ENCODE measurements around the gene GSS. TPM values are rescaled to one million over a fixed set of nuclear protein-coding genes. Genes with fewer than 3 reads are reported as not detected.

The GSS gene
- total RNA-seq, 1 experiment from 2014 or later: 131 TPM

DNA sequence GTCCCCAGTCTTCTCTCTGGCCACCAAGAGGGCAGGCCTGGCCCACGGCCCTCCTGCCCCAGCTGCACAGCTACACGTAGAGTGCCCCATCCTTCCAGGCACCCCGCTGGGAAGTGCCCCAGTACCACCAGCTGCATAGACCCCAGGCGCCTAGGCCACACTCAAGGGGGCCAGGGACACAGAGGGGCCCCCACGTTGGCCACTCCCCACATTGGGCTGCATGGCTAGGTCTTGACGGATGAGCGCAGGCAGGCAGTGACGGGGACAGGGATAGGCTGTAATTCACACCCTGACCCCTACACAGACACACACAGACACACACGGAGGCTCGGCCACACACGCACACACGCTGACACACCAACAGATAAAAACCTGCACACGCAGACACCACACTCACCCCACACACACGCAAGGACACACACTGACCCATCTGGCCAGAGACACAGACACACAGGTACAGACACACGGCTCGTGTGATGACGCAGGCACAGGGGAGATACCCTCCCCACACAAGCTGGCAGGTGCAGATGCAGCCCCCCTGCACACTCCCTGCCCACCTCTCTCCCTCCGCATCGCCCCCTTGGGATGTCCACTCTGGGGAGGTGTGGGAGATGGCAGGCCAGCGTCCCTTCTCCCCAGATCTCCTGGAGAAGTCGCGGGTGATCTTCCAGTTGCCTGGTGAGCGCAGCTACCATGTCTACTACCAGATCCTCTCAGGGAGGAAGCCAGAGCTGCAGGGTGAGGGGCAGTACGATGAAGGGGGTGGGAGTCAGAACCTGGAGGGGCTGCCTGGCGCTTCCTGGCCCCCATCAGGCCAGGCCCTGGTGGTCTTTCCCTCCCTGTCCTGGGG, 30.1 kb upstream of the GSS start:
- TF ChIP-seq EZH2 (IDR thresholded peaks at IDR 0.05; ENCODE audit: low read depth): no peak
- TF ChIP-seq, protein P1, sequence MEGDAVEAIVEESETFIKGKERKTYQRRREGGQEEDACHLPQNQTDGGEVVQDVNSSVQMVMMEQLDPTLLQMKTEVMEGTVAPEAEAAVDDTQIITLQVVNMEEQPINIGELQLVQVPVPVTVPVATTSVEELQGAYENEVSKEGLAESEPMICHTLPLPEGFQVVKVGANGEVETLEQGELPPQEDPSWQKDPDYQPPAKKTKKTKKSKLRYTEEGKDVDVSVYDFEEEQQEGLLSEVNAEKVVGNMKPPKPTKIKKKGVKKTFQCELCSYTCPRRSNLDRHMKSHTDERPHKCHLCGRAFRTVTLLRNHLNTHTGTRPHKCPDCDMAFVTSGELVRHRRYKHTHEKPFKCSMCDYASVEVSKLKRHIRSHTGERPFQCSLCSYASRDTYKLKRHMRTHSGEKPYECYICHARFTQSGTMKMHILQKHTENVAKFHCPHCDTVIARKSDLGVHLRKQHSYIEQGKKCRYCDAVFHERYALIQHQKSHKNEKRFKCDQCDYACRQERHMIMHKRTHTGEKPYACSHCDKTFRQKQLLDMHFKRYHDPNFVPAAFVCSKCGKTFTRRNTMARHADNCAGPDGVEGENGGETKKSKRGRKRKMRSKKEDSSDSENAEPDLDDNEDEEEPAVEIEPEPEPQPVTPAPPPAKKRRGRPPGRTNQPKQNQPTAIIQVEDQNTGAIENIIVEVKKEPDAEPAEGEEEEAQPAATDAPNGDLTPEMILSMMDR (conservative IDR thresholded peaks at IDR 0.05): no peak
- BruUV-seq (replicated peaks): no TSS peak
- no peak overlapping the region for H3K27ac ChIP-seq
- no peaks in the 10 kb centered on the region for H4K20me1 ChIP-seq (ENCODE audit: insufficient read depth)
- no peaks in the 10 kb centered on the region for H3K36me3 ChIP-seq (ENCODE audit: low read depth)
- H3K9me2 ChIP-seq (ENCODE audit: insufficient read depth): no peaks in the 10 kb centered on the region
- H3K4me2 ChIP-seq: peak overlapping the region; percentile 46; the same call in 1 of the 2 replicates
- no peaks in the 10 kb centered on the region for H3K79me2 ChIP-seq (ENCODE audit: low read depth)
- no peak overlapping the region for H2AFZ ChIP-seq
- no peak overlapping the region for H3K4me3 ChIP-seq
- ChIA-PET POLR2A (ENCODE audit: unreplicated experiment) (no interaction called here), CTCF (no interaction called here)
- peaks cover 18% of the 10 kb centered on the region for H3K4me1 ChIP-seq (replicated peaks; ENCODE audit: insufficient read depth)
- DNase-seq: no peak
- peaks cover 13% of the 10 kb centered on the region; the same call in 1 of the 2 replicates for H3F3A ChIP-seq (ENCODE audit: insufficient read depth, low read depth)
- H3K9me3 ChIP-seq (ENCODE audit: insufficient read depth, low read depth): no peaks in the 10 kb centered on the region
- intact Hi-C loops (cut with micrococcal nuclease; ENCODE audit: unreplicated experiment): loop anchor here (10.0 kb wide), 1 partner anchor 111 kb away; the partner anchor contains the start of genes ACSS2 and GGT7
- no peaks in the 10 kb centered on the region for H3K27me3 ChIP-seq (ENCODE audit: insufficient read depth, low read depth)

DNA sequence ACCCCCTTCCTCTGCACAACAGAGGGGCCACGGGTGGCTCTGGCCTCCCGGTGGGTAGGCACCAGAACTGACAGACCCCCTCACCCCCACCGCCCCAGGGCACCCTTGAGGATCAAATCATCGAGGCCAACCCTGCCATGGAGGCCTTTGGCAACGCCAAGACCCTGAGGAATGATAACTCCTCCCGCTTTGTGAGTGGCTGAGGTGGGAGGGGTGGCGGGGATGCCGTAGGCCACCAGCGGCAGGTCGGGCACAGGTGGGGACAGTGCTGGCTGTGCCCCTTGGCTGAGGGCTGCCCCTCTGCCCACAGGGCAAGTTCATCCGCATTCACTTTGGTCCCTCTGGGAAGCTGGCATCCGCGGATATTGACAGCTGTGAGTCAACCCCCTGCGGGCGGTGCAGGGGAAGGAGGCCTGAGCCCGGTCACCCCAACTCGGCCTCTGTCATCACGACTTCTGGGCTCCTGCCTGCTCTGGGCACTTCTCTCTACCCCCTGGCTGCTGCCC, 29.2 kb upstream of the GSS start:
- Histone ChIP-seq H2AFZ (no peak overlapping the region), H3K36me3 (ENCODE audit: low read depth) (no peaks in the 10 kb centered on the region), H3K4me3 (no peak overlapping the region), H3K27ac (no peak overlapping the region), H3F3A (ENCODE audit: insufficient read depth, low read depth) (peaks cover 13% of the 10 kb centered on the region; the same call in 1 of the 2 replicates), H3K79me2 (ENCODE audit: low read depth) (no peaks in the 10 kb centered on the region), H3K27me3 (ENCODE audit: insufficient read depth, low read depth) (no peaks in the 10 kb centered on the region), H3K9me3 (ENCODE audit: insufficient read depth, low read depth) (no peaks in the 10 kb centered on the region), H3K9me2 (ENCODE audit: insufficient read depth) (no peaks in the 10 kb centered on the region), H3K4me1 (replicated peaks; ENCODE audit: insufficient read depth) (peaks cover 18% of the 10 kb centered on the region), H3K4me2 (peak overlapping the region; percentile 46), H4K20me1 (ENCODE audit: insufficient read depth) (no peaks in the 10 kb centered on the region)
- POLR2A ChIA-PET (ENCODE audit: unreplicated experiment): interaction anchor here (0.6 kb wide), 2 partner anchors 34 to 323 kb away, joined by 3 to 9 read pairs; no protein-coding TSS in a partner anchor
- BruUV-seq (replicated peaks): no TSS peak
- CTCF ChIA-PET: no interaction called here
- intact Hi-C loops (cut with micrococcal nuclease; ENCODE audit: unreplicated experiment): loop anchor here (10.0 kb wide), 1 partner anchor 110 kb away; the partner anchor contains the start of genes ACSS2 and GGT7
- peak; percentile 48 to 49 for DNase-seq
- TF ChIP-seq, protein P1 (conservative IDR thresholded peaks at IDR 0.05): 0 out of 2 replicates have a peak, but pooled peaks have one; percentile 27
- no peak for TF ChIP-seq EZH2 (IDR thresholded peaks at IDR 0.05; ENCODE audit: low read depth)

DNA sequence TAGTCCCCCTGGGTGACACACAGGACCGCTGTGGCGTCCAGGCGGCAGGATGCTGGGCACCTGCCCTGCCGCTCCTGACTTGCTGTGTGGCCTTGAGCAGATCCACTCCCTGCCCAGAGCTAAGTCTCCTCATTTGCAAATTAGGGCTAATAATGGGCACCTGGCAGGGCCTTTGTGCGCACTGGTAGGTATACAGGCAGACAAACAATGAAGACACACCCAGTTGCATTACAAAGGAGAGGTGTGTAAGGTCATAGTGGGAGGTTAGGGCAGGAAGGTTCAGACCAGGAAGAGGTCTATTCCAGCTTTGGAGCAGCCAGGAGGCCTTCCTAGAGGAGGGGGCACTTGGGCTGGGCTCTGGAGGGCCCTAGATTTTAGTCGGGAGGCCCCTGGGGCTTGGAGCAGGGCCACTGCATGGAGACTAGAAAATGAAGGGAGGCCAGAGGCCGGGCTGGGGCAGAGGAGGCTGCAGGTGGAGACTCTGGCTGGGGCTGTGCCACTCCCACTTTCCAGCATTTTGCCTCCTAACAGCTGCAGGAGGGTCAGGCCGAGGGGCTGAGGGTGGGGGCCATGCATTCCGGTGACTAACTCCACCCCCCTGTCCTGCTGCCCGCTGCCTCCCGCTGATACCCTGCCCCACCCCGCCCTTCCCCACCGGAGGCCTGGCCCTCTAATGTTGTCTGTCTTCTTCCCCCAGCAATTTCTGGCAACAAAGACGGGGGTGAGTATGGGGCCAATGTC, 28.6 kb upstream of the GSS start:
- TF ChIP-seq, protein P1 (conservative IDR thresholded peaks at IDR 0.05): no peak
- TF ChIP-seq EZH2 (IDR thresholded peaks at IDR 0.05; ENCODE audit: low read depth): no peak
- Histone ChIP-seq H2AFZ (no peak overlapping the region), H3K4me2 (peak overlapping the region; percentile 46), H3K36me3 (ENCODE audit: low read depth) (no peaks in the 10 kb centered on the region), H3K27me3 (ENCODE audit: insufficient read depth, low read depth) (no peaks in the 10 kb centered on the region), H3K79me2 (ENCODE audit: low read depth) (no peaks in the 10 kb centered on the region), H3K27ac (no peak overlapping the region), H3K9me2 (ENCODE audit: insufficient read depth) (no peaks in the 10 kb centered on the region), H3F3A (ENCODE audit: insufficient read depth, low read depth) (peaks cover 10% of the 10 kb centered on the region; the same call in 1 of the 2 replicates), H3K4me3 (no peak overlapping the region), H4K20me1 (ENCODE audit: insufficient read depth) (no peaks in the 10 kb centered on the region), H3K4me1 (replicated peaks; ENCODE audit: insufficient read depth) (peaks cover 18% of the 10 kb centered on the region), H3K9me3 (ENCODE audit: insufficient read depth, low read depth) (no peaks in the 10 kb centered on the region)
- POLR2A ChIA-PET (ENCODE audit: unreplicated experiment): interaction anchor here (0.5 to 0.6 kb wide), 4 partner anchors 34 to 334 kb away, joined by 3 to 9 read pairs (median 5); no protein-coding TSS in a partner anchor
- CTCF ChIA-PET: no interaction called here
- intact Hi-C loops (cut with micrococcal nuclease; ENCODE audit: unreplicated experiment): loop anchor here (10.0 kb wide), 1 partner anchor 109 kb away; the partner anchor contains the start of genes ACSS2 and GGT7
- no TSS peak for BruUV-seq (replicated peaks)
- DNase-seq: peak in 1 of 2 experiments; percentile 40
